NCI-H1436 (cell line): ENCODE measurements around the gene SPRED2.
A peak's percentile ranks its signal among the peaks of the same experiment; 100 is the strongest.

Experiments
- DNase-seq: peaks from one replicate; lab custom pipeline; 2025; lab: John Stamatoyannopoulos, UW

The SPRED2 gene

DNA sequence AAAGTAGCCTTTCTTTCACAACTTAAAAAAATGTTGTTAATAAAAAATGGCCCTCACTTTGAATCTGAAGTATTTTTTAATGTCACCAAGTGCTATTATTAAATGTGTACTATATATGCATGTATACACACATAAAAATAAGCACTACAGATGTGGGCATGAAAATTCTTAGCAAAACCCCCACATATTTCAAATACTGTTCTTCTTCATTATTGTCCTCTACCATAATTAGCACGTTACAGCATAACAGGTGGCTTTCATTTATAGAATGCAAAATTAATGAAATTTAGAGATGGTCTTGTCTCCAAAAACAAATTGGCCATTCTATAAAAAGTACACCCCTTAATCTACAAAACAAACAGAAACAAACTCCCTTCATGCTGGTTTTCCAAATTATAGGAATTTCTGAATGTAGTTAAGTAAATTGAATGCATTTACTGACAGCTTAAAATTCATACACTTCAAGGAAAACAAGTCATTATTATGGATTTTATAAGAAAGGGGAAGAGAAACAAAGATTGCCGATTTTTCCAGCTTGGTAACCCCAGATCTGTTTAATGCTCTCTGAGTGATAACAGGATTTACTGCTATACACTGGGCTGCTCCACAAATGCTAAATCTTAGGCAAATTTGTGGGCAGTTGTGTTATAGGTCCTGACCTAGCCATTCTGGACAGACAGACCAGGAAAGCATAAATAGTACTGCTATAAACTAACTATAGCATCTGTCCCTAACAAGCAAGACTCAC lies 67.2 kb downstream of the SPRED2 start:
- no peak for DNase-seq

DNA sequence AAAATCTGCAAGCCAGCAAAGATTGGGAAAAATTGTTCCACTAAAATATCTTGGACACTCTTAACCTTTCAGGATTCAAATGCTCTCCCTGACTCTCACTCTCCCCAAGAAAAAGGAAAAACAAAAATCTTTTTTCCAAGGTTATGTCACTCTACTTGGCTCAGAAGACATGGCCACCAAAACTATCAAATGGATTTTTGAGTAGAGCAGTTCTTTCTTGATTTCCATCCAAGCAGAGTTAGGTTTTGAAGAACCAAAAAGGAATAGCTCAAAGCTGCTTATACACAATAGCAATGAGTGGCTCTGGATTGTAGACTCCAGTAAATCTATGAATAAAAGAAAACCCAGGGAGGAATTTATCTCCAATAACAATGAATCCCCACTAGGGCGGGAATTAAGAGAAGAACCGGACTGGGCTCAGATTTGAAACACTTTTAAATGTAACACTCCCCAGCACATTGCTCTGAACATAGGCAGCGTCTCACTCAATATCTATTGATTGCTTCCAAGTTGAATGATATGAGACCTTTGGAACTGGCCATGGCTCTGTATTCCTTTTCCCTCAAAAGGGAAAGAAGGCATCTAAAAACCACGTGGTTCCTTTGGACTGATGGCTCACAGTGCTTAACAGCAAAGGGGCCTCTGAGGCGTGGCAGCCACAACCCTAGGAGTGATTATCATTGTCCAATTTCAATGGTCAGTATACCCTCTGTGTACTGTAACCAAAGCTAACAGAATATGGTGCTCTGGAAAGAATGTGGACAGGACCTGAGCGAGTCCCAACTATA lies 68.3 kb downstream of the SPRED2 start:
- DNase-seq, result no peak

DNA sequence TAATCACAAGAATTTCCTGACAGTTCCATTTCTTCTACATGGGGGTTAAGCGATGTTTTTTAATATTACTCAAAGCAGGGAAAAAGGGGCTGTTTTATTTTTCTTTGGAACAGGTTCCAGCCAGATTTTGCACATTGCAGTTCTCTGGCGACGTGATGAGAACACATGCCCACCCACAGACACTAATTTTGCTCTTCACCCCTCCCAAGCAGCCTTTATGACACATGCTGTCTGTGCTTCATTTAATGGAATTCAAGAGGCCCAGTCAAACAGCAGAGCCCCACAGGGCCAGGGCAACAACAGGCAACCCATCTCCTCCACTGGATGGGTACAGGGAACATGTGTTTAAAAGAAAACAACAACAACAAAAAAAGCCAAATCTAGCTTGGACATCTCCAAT lies 70.8 kb downstream of the SPRED2 start:
- no peak for DNase-seq

DNA sequence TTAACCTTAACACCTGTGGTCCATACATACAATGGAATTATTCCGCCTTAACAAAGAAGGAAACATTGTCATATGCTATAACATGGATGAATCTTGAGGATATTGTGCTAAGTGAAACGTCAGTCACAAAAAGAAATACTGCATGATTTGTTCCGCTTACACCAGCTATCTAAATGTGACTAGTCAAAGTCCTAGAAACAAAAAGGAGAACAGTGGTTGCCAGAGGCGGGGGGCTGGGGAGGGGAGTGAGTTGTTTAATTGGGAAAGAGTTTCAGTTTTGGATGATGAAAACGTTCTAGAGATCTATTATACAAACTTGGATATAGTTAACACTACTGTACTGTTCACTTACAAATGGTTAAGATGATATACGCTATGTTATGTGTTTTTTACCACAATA lies 72.0 kb downstream of the SPRED2 start:
- DNase-seq, result no peak

- no peak for DNase-seq
Measured at GRCh38 chr2:65358678-65359400, 73.6 kb downstream of the SPRED2 start.

GRCh38 chr2:65357959-65358294 lies 74.5 kb downstream of the SPRED2 start:
- DNase-seq, result no peak

DNA sequence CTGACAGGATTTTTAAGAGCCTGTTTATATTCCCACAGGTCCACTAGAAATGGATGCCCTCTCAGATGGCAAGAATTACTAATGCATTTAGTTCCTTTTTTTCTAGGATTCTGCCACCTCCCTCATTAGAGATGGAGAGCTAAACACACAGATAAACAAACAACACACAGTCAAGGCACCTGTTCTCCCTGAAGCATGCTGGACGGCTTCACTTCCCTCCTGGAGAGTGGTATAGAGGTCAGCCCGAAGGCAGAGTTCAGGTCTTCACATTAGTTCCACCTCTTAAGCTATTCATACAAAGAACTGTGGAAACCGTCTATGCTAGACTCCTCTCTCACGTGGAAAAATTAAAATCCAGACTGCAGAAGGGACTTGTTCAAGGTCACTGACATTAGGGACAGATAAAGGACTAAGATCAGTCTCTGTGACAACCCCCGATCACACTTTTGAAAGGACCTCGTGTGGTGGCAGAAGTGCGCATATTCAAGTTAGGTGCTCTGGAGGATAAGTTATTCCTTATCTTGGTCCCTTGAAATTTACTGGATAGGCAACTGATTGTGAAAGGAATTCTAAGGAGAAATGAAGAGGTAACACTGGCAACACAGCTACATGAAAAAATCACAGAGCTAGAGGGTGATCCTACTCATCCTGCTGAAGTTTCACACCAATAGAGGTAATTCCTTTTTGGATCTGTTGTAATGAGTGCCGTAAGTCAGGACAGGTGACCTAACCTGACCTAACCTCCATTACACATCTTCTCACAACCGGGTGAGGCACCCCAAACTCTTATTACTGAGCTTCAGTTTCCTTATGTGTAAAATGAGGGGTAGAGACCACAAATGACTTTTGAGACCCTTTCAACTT lies 75.1 kb downstream of the SPRED2 start:
- peak; percentile 13 for DNase-seq

GRCh38 chr2:65355186-65355831 lies 77.1 kb downstream of the SPRED2 start:
- DNase-seq, result no peak

- DNase-seq, result no peak
Measured at GRCh38 chr2:65354773-65355172, 77.6 kb downstream of the SPRED2 start.

GRCh38 chr2:65353927-65354326 lies 78.5 kb downstream of the SPRED2 start:
- no peak for DNase-seq

DNA sequence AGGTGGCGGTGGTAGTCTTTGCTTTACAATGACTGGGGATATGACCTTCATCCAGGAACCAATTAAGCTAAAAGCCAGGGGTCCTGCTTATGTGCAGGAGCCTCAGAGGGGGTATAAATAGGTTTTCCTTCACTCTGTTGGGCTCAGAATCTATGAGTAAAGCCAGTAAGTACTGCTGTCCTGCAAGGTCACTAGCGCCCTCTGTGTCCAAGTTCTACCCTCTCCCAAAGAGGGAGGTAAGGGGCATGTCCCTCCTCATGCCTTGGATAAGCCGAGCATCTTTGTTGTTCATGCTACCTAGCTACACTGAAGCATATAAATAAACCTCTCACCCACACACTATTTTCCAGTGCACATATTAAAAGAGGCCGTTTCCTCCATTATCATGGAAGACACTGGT lies 79.4 kb downstream of the SPRED2 start:
- DNase-seq, result no peak

DNA sequence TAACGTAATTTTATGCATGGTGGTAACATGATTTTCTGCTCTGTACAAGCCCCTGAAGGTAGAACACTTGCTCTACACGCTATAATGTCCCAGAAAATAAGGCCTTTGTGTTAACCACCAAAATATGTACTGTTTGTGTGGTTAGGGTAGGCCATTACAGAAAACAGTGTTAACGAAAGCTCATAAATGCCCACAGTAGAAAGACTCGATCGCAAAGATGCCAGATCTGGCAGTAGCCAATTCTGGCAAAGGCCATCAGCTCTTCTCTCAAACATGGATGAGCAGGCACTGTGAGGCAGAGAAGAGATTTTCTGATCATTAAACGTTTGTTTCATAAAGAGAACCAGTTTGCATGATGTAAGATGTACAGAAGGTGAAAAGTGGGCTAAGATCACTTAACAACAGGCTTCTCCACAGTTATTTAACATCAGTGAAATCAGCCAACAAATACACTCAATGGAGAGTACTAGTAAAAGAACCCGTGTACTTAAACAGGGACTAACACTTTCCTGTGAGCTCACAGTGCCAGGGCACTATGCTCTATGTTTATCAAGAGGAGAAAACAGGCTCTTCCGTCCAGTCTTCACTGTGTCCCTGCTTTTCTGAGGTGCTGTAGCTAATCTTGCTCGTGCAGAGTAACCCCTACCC lies 80.3 kb downstream of the SPRED2 start:
- no peak for DNase-seq

GRCh38 chr2:65351234-65351947 lies 81.0 kb downstream of the SPRED2 start:
- no peak for DNase-seq

DNA sequence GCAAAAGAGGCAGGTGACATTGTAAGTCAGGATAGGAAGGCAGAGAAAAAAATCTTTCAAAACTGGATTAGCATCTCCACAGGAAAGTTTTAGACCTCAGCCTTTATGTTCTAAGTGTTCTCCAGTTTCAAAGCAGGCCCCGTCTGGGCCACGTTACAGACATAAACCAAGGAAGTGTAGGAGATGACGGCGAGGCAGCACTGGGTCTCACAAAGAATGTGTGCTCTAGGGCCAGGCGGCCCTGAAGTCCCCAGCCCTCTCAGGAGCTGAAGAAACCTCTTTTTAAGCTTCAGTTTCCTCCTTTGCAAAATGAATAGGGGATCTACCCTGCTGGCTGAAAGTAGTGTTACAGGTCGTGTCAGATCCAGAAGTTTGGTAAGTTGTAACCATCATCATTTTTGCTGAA lies 81.7 kb downstream of the SPRED2 start:
- no peak for DNase-seq

DNA sequence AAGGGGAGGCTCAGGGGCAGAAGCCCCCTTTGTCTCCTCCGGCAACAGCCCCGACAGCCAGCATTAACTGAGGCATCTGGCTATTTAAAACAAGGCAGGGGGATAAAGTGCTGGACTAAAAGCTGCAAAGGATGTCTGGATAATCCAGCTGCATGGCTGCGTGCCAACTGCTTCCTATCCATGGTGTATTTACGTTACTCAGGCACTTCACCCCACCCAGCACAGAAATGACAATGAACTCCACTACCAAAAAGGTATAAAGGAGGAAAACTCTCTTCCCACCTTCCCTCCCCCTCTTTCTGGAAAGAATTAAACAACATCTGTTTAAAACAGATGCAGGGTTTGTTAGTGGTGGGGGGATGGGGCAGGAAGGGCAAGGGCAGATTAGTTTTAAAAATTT lies 82.5 kb downstream of the SPRED2 start:
- DNase-seq, result peak; percentile 19

- no peak for DNase-seq
Measured at GRCh38 chr2:65347913-65348312, 84.5 kb downstream of the SPRED2 start.

- no peak for DNase-seq
Measured at GRCh38 chr2:65345631-65346030, 86.8 kb downstream of the SPRED2 start.

DNA sequence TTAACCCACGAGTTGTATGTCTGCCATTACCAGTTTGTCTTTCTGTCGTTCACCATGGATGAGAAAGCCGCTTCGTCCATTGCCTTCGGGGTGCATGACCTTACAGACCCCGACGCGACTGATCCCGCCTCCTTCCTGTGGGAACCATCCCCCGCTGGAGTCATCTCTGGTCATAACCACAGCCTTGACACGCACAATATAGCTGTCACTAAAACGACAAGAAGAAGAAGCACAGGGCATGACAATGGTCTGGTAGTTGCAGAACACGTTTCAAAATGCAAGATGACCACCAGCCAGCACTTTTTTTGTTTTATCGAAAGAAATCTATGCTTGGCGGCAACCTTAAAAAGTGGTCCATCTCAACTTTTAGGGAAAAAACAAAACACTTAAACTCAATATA lies 87.7 kb downstream of the SPRED2 start:
- DNase-seq, result no peak

- no peak for DNase-seq
Measured at GRCh38 chr2:65344182-65344581, 88.2 kb downstream of the SPRED2 start.

GRCh38 chr2:65343386-65343785 lies 89.0 kb downstream of the SPRED2 start:
- DNase-seq, result no peak
